Brain microvascular endothelial cell (primary cell): ENCODE data around the gene RBM17.

ENCODE experiments used
- DNase-seq: peaks from one replicate; pipeline ENCODE4 v3.0.0-alpha.2; 2020
- H3K27ac ChIP-seq: fragments of 250-450 bp; sonication (Bioruptor Pico); 2 replicates; pipeline ENCODE4 v1.5.1; 2020; ENCODE audit warnings: mild to moderate bottlenecking, moderate library complexity
- H3K27me3 ChIP-seq: fragments of 250-450 bp; sonication (Bioruptor Pico); replicated peaks from 2 replicates; pipeline ENCODE4 v1.5.1; 2020; ENCODE audit warnings: mild to moderate bottlenecking
- H3K36me3 ChIP-seq: fragments of 250-450 bp; sonication (Bioruptor Pico); replicated peaks from 2 replicates; pipeline ENCODE4 v1.5.1; 2020; ENCODE audit warnings: mild to moderate bottlenecking
- H3K4me3 ChIP-seq: 2 replicates; pipeline ENCODE4 v1.5.1; 2011; ENCODE audit warnings: low read depth, mild to moderate bottlenecking, control low read depth, low read length, moderate library complexity
- CTCF ChIP-seq: IDR thresholded peaks from 2 replicates; pipeline ENCODE4 v1.5.1; 2011; ENCODE audit warnings: low read depth, mild to moderate bottlenecking, moderate library complexity, low read length, control low read depth, inconsistent platforms; ENCODE audit errors: missing control alignments
- in situ Hi-C: cut with HindIII; loops from 2 replicates; pipeline ENCODE4 v1.10.0; 2017; ENCODE audit warnings: low sequenced_read_pairs, low pct_ligation_motif_present

Gene RBM17

DNA sequence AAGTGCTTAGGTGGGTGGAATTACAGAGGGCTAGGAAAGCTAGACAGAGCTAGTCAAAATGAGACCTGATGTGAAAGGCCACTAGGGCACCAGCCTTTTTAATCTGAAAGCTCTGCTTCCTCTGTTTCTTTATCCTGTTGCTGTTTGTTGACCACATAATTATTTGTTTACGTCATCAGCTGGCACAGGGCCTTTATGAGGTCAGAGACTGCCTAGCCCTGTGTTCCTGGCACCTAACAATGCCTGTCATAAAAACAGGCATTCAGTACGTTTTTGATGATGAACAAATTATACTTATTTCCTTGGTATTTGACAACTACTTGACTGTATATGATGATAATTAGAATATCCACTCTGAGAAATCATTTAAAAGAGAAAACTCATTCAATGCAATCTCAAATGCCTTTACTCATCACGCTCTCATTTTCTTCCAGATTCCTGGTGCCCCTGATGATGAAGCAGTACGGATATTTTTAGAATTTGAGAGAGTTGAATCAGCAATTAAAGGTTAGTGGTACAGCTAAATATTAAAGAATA, 26.0 kb downstream of the RBM17 start:
- H3K27ac ChIP-seq = no peak overlapping the region
- TF ChIP-seq CTCF = no peak
- DNase-seq = peak; percentile 21
- H3K4me3 ChIP-seq = no peak overlapping the region
- H3K36me3 ChIP-seq = peaks cover 49% of the 10 kb centered on the region
- H3K27me3 ChIP-seq = no peaks in the 10 kb centered on the region
- in situ Hi-C loops = no loop called here

DNA sequence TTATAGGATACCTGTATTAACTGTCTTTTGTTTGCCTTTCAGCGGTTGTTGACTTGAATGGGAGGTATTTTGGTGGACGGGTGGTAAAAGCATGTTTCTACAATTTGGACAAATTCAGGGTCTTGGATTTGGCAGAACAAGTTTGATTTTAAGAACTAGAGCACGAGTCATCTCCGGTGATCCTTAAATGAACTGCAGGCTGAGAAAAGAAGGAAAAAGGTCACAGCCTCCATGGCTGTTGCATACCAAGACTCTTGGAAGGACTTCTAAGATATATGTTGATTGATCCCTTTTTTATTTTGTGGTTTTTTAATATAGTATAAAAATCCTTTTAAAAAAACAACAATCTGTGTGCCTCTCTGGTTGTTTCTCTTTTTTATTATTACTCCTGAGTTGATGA, 26.6 kb downstream of the RBM17 start:
- Histone ChIP-seq H3K4me3 (no peak overlapping the region), H3K36me3 (peaks cover 44% of the 10 kb centered on the region), H3K27me3 (no peaks in the 10 kb centered on the region), H3K27ac (peak overlapping the region; percentile 25)
- no peak for DNase-seq
- TF ChIP-seq CTCF = no peak
- in situ Hi-C loops = no loop called here

- in situ Hi-C loops = no loop called here
- no peak for DNase-seq
- Histone ChIP-seq H3K36me3 (peaks cover 39% of the 10 kb centered on the region), H3K27ac (no peak overlapping the region), H3K27me3 (no peaks in the 10 kb centered on the region), H3K4me3 (no peak overlapping the region)
- no peak for TF ChIP-seq CTCF
Measured at GRCh38 chr10:6115824-6116350, 27.1 kb downstream of the RBM17 start.

- no peak for DNase-seq
- H3K27me3 ChIP-seq = no peaks in the 10 kb centered on the region
- no peak overlapping the region for H3K27ac ChIP-seq
- H3K4me3 ChIP-seq = no peak overlapping the region
- TF ChIP-seq CTCF = no peak
- in situ Hi-C loops = no loop called here
- H3K36me3 ChIP-seq = peaks cover 30% of the 10 kb centered on the region
Measured at GRCh38 chr10:6116806-6117205, 28.0 kb downstream of the RBM17 start.

- Histone ChIP-seq H3K27ac (no peak overlapping the region), H3K4me3 (no peak overlapping the region), H3K27me3 (no peaks in the 10 kb centered on the region), H3K36me3 (peaks cover 21% of the 10 kb centered on the region)
- in situ Hi-C loops = no loop called here
- no peak for DNase-seq
- TF ChIP-seq CTCF = no peak
Measured at GRCh38 chr10:6117711-6118110, 28.9 kb downstream of the RBM17 start.

DNA sequence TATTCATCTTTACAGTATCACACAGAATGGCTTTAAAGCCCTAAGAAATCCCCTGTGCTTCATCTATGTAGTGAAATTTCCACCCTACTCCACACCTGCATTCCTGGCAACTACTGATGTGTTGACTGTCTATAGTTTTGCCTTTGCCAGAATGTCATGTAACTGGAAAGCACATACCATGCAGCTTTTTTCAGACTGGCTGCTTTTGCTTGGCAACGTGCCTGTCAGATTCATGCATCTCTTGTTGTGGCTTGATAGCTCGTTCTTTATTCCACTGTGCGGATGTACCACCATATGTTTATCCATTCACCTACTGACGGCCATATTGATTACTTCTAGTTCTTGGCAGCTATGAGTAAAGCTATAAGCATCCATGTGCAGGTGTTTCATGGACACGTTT, 30.6 kb downstream of the RBM17 start:
- in situ Hi-C loops = no loop called here
- Histone ChIP-seq H3K36me3 (peaks cover 10% of the 10 kb centered on the region), H3K27ac (no peak overlapping the region), H3K27me3 (no peaks in the 10 kb centered on the region), H3K4me3 (no peak overlapping the region)
- no peak for DNase-seq
- no peak for TF ChIP-seq CTCF
